ENCODE data around the gene SFR1.

Gene SFR1

DNA sequence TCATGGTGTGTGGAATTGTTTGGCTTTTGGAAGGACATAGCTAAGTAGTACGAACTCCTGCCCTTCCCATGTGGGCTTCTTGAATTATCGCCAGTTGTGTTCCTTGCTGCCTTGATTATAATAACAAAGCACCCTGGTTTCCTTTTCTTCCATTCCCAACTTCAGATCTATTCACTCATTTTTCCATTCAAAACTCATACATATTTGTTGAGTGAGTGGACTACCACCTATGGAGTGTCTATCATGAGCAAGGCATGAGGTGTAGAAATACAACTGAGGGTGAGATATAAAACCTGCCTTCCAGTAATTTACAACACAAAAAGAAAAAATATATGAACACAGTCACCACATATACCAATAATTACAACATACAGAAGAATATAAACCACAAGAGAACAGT lies 31.4 kb upstream of the SFR1 start:
- no peaks in the 10 kb centered on the region for H3K27me3 ChIP-seq (ENCODE audit: low read depth, low read length)
- no peaks in the 10 kb centered on the region for H4K20me1 ChIP-seq (ENCODE audit: insufficient read depth, low read length)
- no peaks in the 10 kb centered on the region for H3K4me1 ChIP-seq (ENCODE audit: low read length)
- no peak for TF ChIP-seq CTCF (IDR thresholded peaks at IDR 0.05; ENCODE audit: low read depth, low read length)
- no peak for TF ChIP-seq EZH2phosphoT487 (IDR thresholded peaks at IDR 0.05; ENCODE audit: low read depth)
- H3K4me2 ChIP-seq (ENCODE audit: low read length) = no peak overlapping the region
- H3K4me3 ChIP-seq (ENCODE audit: low read length) = no peak overlapping the region
- no peaks in the 10 kb centered on the region for H3K9me3 ChIP-seq (ENCODE audit: insufficient read depth, low read length)
- no peak overlapping the region for H3K9ac ChIP-seq (ENCODE audit: low read length)
- H2AFZ ChIP-seq (ENCODE audit: low read depth, low read length) = no peak overlapping the region
- H3K27ac ChIP-seq (ENCODE audit: low read length) = no peak overlapping the region
- no peaks in the 10 kb centered on the region for H3K79me2 ChIP-seq (ENCODE audit: low read length)
- H3K36me3 ChIP-seq (replicated peaks; ENCODE audit: low read depth, low read length) = no peaks in the 10 kb centered on the region

- TF ChIP-seq EZH2phosphoT487 (IDR thresholded peaks at IDR 0.05; ENCODE audit: low read depth) (no peak), CTCF (IDR thresholded peaks at IDR 0.05; ENCODE audit: low read depth, low read length) (no peak)
- no peaks in the 10 kb centered on the region for H3K9me3 ChIP-seq (ENCODE audit: insufficient read depth, low read length)
- H3K36me3 ChIP-seq (replicated peaks; ENCODE audit: low read depth, low read length) = no peaks in the 10 kb centered on the region
- H3K4me3 ChIP-seq (ENCODE audit: low read length) = no peak overlapping the region
- H3K9ac ChIP-seq (ENCODE audit: low read length) = no peak overlapping the region
- H4K20me1 ChIP-seq (ENCODE audit: insufficient read depth, low read length) = no peaks in the 10 kb centered on the region
- H3K79me2 ChIP-seq (ENCODE audit: low read length) = no peaks in the 10 kb centered on the region
- no peaks in the 10 kb centered on the region for H3K27me3 ChIP-seq (ENCODE audit: low read depth, low read length)
- H3K4me2 ChIP-seq (ENCODE audit: low read length) = no peak overlapping the region
- H2AFZ ChIP-seq (ENCODE audit: low read depth, low read length) = no peak overlapping the region
- no peaks in the 10 kb centered on the region for H3K4me1 ChIP-seq (ENCODE audit: low read length)
- no peak overlapping the region for H3K27ac ChIP-seq (ENCODE audit: low read length)
Observed at GRCh38 chr10:104092749-104093148, 29.2 kb upstream of the SFR1 start.

GRCh38 chr10:104096692-104097091 lies 25.3 kb upstream of the SFR1 start:
- Histone ChIP-seq H3K27me3 (ENCODE audit: low read depth, low read length) (no peaks in the 10 kb centered on the region), H3K9me3 (ENCODE audit: insufficient read depth, low read length) (no peaks in the 10 kb centered on the region), H3K27ac (ENCODE audit: low read length) (no peak overlapping the region), H4K20me1 (ENCODE audit: insufficient read depth, low read length) (no peaks in the 10 kb centered on the region), H3K79me2 (ENCODE audit: low read length) (no peaks in the 10 kb centered on the region), H3K4me1 (ENCODE audit: low read length) (no peaks in the 10 kb centered on the region), H2AFZ (ENCODE audit: low read depth, low read length) (no peak overlapping the region), H3K4me3 (ENCODE audit: low read length) (no peak overlapping the region), H3K9ac (ENCODE audit: low read length) (no peak overlapping the region), H3K4me2 (ENCODE audit: low read length) (no peak overlapping the region), H3K36me3 (replicated peaks; ENCODE audit: low read depth, low read length) (no peaks in the 10 kb centered on the region)
- TF ChIP-seq EZH2phosphoT487 (IDR thresholded peaks at IDR 0.05; ENCODE audit: low read depth) = no peak
- no peak for TF ChIP-seq CTCF (IDR thresholded peaks at IDR 0.05; ENCODE audit: low read depth, low read length)

DNA sequence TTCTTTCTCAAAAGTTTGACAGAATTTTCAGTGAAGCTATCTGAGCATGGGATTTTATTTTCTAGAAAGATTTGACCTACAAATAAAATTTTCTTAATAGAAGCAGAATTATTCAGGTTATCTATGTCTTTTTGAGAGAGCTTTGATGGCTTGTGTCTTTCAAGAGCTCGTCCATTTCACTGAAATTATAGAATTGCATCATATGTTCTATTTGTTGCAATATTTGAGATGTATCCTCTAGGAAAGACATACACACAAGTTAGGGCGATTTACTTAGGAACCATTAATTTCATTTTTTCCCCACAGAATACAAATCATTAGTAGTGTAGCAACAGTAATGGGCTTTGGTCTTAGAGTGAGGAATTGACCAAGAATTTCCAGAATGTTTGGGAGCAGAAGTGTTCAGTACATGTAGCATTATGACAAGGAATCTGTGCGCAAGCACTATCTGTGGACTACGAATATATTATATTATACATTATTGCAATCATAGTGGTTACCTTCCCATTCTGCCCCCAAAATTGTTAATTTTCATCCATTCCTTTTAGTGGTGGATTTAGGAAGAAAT lies 23.5 kb upstream of the SFR1 start:
- no peaks in the 10 kb centered on the region for H4K20me1 ChIP-seq (ENCODE audit: insufficient read depth, low read length)
- no peak for TF ChIP-seq CTCF (IDR thresholded peaks at IDR 0.05; ENCODE audit: low read depth, low read length)
- TF ChIP-seq EZH2phosphoT487 (IDR thresholded peaks at IDR 0.05; ENCODE audit: low read depth) = no peak
- no peaks in the 10 kb centered on the region for H3K79me2 ChIP-seq (ENCODE audit: low read length)
- H3K9ac ChIP-seq (ENCODE audit: low read length) = no peak overlapping the region
- no peaks in the 10 kb centered on the region for H3K36me3 ChIP-seq (replicated peaks; ENCODE audit: low read depth, low read length)
- no peak overlapping the region for H3K4me3 ChIP-seq (ENCODE audit: low read length)
- H2AFZ ChIP-seq (ENCODE audit: low read depth, low read length) = no peak overlapping the region
- no peak overlapping the region for H3K4me2 ChIP-seq (ENCODE audit: low read length)
- H3K9me3 ChIP-seq (ENCODE audit: insufficient read depth, low read length) = no peaks in the 10 kb centered on the region
- no peaks in the 10 kb centered on the region for H3K4me1 ChIP-seq (ENCODE audit: low read length)
- no peaks in the 10 kb centered on the region for H3K27me3 ChIP-seq (ENCODE audit: low read depth, low read length)
- H3K27ac ChIP-seq (ENCODE audit: low read length) = no peak overlapping the region
